Head of caudate nucleus (tissue), 42 donors: ENCODE data around the gene FZD8.
A peak's percentile ranks its signal among the peaks of the same experiment; 100 is the strongest.

Experiments
- DNase-seq, 42 donors: peaks; one replicate each; pipeline versions ENCODE4 v3.0.0 to v3.0.0-alpha.2; 2020 to 2021; ENCODE audit warnings: mixed read lengths in 7 of 42
- intact Hi-C: fragments of 100-400 bp; cut with DNase I; formaldehyde crosslinking; loops from one replicate; pipeline ENCODE4 v1.15.0; 2022

The FZD8 gene

GRCh38 chr10:35643151-35644049 is 1.3 kb upstream of the FZD8 start:
- DNase-seq: peak in 41 of 42 donors; percentile 39 to 83 (median 66)
- intact Hi-C loops: no loop called here

- DNase-seq: no peak
- intact Hi-C loops: no loop called here
These were observed 658 bp upstream of the FZD8 start for GRCh38 chr10:35642793-35643114.

GRCh38 chr10:35641676-35642034 is 441 bp downstream of the FZD8 start:
- peak in 8 of 42 donors; percentile 14 to 40 (median 25) for DNase-seq
- intact Hi-C loops: no loop called here

- intact Hi-C loops: no loop called here
- peak in 35 of 42 donors; percentile 16 to 73 (median 45) for DNase-seq
These were observed 983 bp downstream of the FZD8 start for GRCh38 chr10:35640951-35641675.

- DNase-seq: peak in 40 of 42 donors; percentile 31 to 86 (median 64)
- intact Hi-C loops: no loop called here
These were observed 1.6 kb downstream of the FZD8 start for GRCh38 chr10:35640474-35640873.

GRCh38 chr10:35639728-35640401 is 2.2 kb downstream of the FZD8 start:
- DNase-seq: peak in 18 of 42 donors; percentile 6 to 59 (median 21)
- intact Hi-C loops: no loop called here

- DNase-seq: peak in 1 of 42 donors; percentile 36
- intact Hi-C loops: no loop called here
These were observed 2.9 kb downstream of the FZD8 start for GRCh38 chr10:35639021-35639727.

- DNase-seq: no peak
- intact Hi-C loops: no loop called here
These were observed 4.0 kb downstream of the FZD8 start for GRCh38 chr10:35638101-35638500.

- intact Hi-C loops: no loop called here
- peak in 2 of 42 donors; percentile 12 to 40 for DNase-seq
These were observed 4.6 kb downstream of the FZD8 start for GRCh38 chr10:35637462-35637861.

- DNase-seq: no peak
These were observed 5.1 kb downstream of the FZD8 start for GRCh38 chr10:35636956-35637355.

GRCh38 chr10:35635576-35635975 is 6.5 kb downstream of the FZD8 start:
- intact Hi-C loops: loop anchor here (2.0 kb wide), 1 partner anchor 1143 kb away; no protein-coding TSS in a partner anchor
- peak in 30 of 42 donors; percentile 21 to 86 (median 64) for DNase-seq

More at GRCh38 chr10:35636956-35637355, 5.1 kb downstream of the FZD8 start:
- intact Hi-C loops: no loop called here

- no peak for DNase-seq
- intact Hi-C loops: no loop called here
These were observed 8.8 kb downstream of the FZD8 start for GRCh38 chr10:35633006-35633980.

- no peak for DNase-seq
- intact Hi-C loops: no loop called here
These were observed 10.1 kb downstream of the FZD8 start for GRCh38 chr10:35632027-35632426.

- intact Hi-C loops: no loop called here
- no peak for DNase-seq
These were observed 10.7 kb downstream of the FZD8 start for GRCh38 chr10:35631404-35631803.

GRCh38 chr10:35626971-35627507 is 15.1 kb downstream of the FZD8 start:
- DNase-seq: no peak
- intact Hi-C loops: no loop called here

- intact Hi-C loops: no loop called here
- DNase-seq: peak in 16 of 42 donors; percentile 14 to 72 (median 32)
These were observed 27.8 kb downstream of the FZD8 start for GRCh38 chr10:35614312-35614711.

GRCh38 chr10:35613597-35614226 is 28.4 kb downstream of the FZD8 start:
- DNase-seq: no peak
- intact Hi-C loops: no loop called here
